Measurements from ENCODE around the gene LDLRAP1. TPM values are rescaled to one million over a fixed set of nuclear protein-coding genes. Genes with fewer than 3 reads are reported as not detected.

Gene LDLRAP1
- total RNA-seq, 1 donor from 2014 or later: 22.3 TPM

- DNase-seq (ENCODE audit: extremely low spot score in 2 of 2): no peak
- Histone ChIP-seq H3K27me3 (no peaks in the 10 kb centered on the region), H3K4me3 (no peak overlapping the region), H3K36me3 (peaks cover 0 to 8% of the 10 kb centered on the region in 2 donors), H3K9me3 (no peaks in the 10 kb centered on the region), H3K4me1 (peaks cover 54% of the 10 kb centered on the region), H3K27ac (peak overlapping the region; percentile 85)
- peak in 1 of 2 donors; percentile 29 for TF ChIP-seq POLR2AphosphoS5 (IDR thresholded peaks at IDR 0.05; ENCODE audit: insufficient read depth in 1 of 2, low read depth in 1 of 2)
- TF ChIP-seq POLR2A (IDR thresholded peaks at IDR 0.05): no peak
- intact Hi-C loops (cut with DNase I): no loop called here
Observed at GRCh38 chr1:25568090-25568833, 24.9 kb downstream of the LDLRAP1 start.

GRCh38 chr1:25568834-25569596 lies 25.6 kb downstream of the LDLRAP1 start:
- Histone ChIP-seq H3K27ac (peak overlapping the region; percentile 85), H3K27me3 (no peaks in the 10 kb centered on the region), H3K36me3 (peaks cover 0 to 8% of the 10 kb centered on the region in 2 donors), H3K9me3 (no peaks in the 10 kb centered on the region), H3K4me1 (peaks cover 54% of the 10 kb centered on the region), H3K4me3 (no peak overlapping the region)
- intact Hi-C loops (cut with DNase I): no loop called here
- TF ChIP-seq POLR2A (IDR thresholded peaks at IDR 0.05) (no peak), POLR2AphosphoS5 (IDR thresholded peaks at IDR 0.05; ENCODE audit: insufficient read depth in 1 of 2, low read depth in 1 of 2) (peak in 1 of 2 donors; percentile 75)
- no peak for DNase-seq (ENCODE audit: extremely low spot score in 2 of 2)

GRCh38 chr1:25569597-25570396 lies 26.4 kb downstream of the LDLRAP1 start:
- DNase-seq (ENCODE audit: extremely low spot score in 2 of 2): no peak
- H3K4me1 ChIP-seq: peaks cover 51% of the 10 kb centered on the region
- no peaks in the 10 kb centered on the region for H3K9me3 ChIP-seq
- TF ChIP-seq POLR2AphosphoS5 (IDR thresholded peaks at IDR 0.05; ENCODE audit: insufficient read depth in 1 of 2, low read depth in 1 of 2) (no peak), POLR2A (IDR thresholded peaks at IDR 0.05) (no peak), CTCF (IDR thresholded peaks at IDR 0.05) (no peak)
- no peak overlapping the region for H3K4me3 ChIP-seq
- H3K27ac ChIP-seq: peak overlapping the region; percentile 85
- intact Hi-C loops (cut with DNase I): no loop called here
- no peaks in the 10 kb centered on the region for H3K27me3 ChIP-seq
- H3K36me3 ChIP-seq: peaks cover 0 to 5% of the 10 kb centered on the region in 2 donors

- no peak overlapping the region for H3K27ac ChIP-seq
- TF ChIP-seq POLR2A (IDR thresholded peaks at IDR 0.05) (no peak), POLR2AphosphoS5 (IDR thresholded peaks at IDR 0.05; ENCODE audit: insufficient read depth in 1 of 2, low read depth in 1 of 2) (no peak), CTCF (IDR thresholded peaks at IDR 0.05) (no peak)
Observed at GRCh38 chr1:25570798-25571521, 27.6 kb downstream of the LDLRAP1 start.

GRCh38 chr1:25571522-25571970 lies 28.1 kb downstream of the LDLRAP1 start:
- no peaks in the 10 kb centered on the region for H3K27me3 ChIP-seq
- H3K27ac ChIP-seq: no peak overlapping the region
- no peaks in the 10 kb centered on the region for H3K36me3 ChIP-seq
- H3K4me3 ChIP-seq: no peak overlapping the region
- DNase-seq (ENCODE audit: extremely low spot score in 2 of 2): no peak
- H3K4me1 ChIP-seq: peaks cover 33% of the 10 kb centered on the region
- no peaks in the 10 kb centered on the region for H3K9me3 ChIP-seq
- intact Hi-C loops (cut with DNase I): no loop called here
- no peak for TF ChIP-seq CTCF (IDR thresholded peaks at IDR 0.05)
- TF ChIP-seq POLR2AphosphoS5 (IDR thresholded peaks at IDR 0.05; ENCODE audit: insufficient read depth in 1 of 2, low read depth in 1 of 2): no peak
- no peak for TF ChIP-seq POLR2A (IDR thresholded peaks at IDR 0.05)

More at GRCh38 chr1:25570798-25571521, 27.6 kb downstream of the LDLRAP1 start:
- H3K4me1 ChIP-seq: peaks cover 39% of the 10 kb centered on the region
- H3K4me3 ChIP-seq: no peak overlapping the region
- H3K36me3 ChIP-seq: no peaks in the 10 kb centered on the region
- H3K27me3 ChIP-seq: no peaks in the 10 kb centered on the region
- DNase-seq (ENCODE audit: extremely low spot score in 2 of 2): no peak
- intact Hi-C loops (cut with DNase I): no loop called here
- H3K9me3 ChIP-seq: no peaks in the 10 kb centered on the region

Data from vagina (tissue), 2 donors.